Gastroesophageal sphincter (tissue), 4 donors: ENCODE results near the gene PCDHA11. TPM values are rescaled to one million over a fixed set of nuclear protein-coding genes. Genes with fewer than 3 reads are reported as not detected.
"Not testable (repeated sequence)": the region's sequence is repeated elsewhere in the genome, so short reads cannot be mapped to it uniquely, and the experiment has no call there.

ENCODE experiments used
- ATAC-seq: fragments of 150-250 bp; one replicate; pipeline ENCODE4 v1.9.1; 2016; ENCODE audit warnings: mild to moderate bottlenecking, moderate library complexity
- H3K27ac ChIP-seq, 4 donors: fragments of 200-600 bp; sonication (generic) in 3 of 4; 1 replicate in 3 of 4; 2 replicates in 1 of 4; pipeline ENCODE4 v1.5.1; 2016 to 2019
- H3K27me3 ChIP-seq: fragments of 200-600 bp; sonication (generic); one replicate; pipeline ENCODE4 v1.5.1; 2019
- H3K36me3 ChIP-seq, 2 donors: fragments of 200-600 bp; sonication (generic); one replicate each; pipeline ENCODE4 v1.5.1; 2019; ENCODE audit warnings: control low read depth in 1 of 2
- H3K4me1 ChIP-seq, 3 donors: fragments of 200-600 bp; sonication (generic); 1 replicate in 2 of 3; 2 replicates in 1 of 3; pipeline ENCODE4 v1.5.1; 2016 to 2019; ENCODE audit warnings: control low read depth in 2 of 3
- H3K4me3 ChIP-seq, 2 donors: fragments of 200-600 bp; sonication (generic); one replicate each; pipeline ENCODE4 v1.5.1; 2019; ENCODE audit warnings: mild to moderate bottlenecking in 1 of 2, moderate library complexity in 1 of 2
- H3K9me3 ChIP-seq, 3 donors: fragments of 200-600 bp; sonication (generic); one replicate each; pipeline ENCODE4 v1.5.1; 2017 to 2019; ENCODE audit warnings: control low read depth in 2 of 3
- EP300 ChIP-seq: sonication (generic); formaldehyde crosslinking; IDR thresholded peaks from one replicate; pipeline ENCODE4 v1.6.1; 2017; ENCODE audit warnings: antibody characterized with exemption, mild to moderate bottlenecking
- POLR2A ChIP-seq, 2 donors: fragments of 450-650 bp; IDR thresholded peaks; one replicate each; pipeline ENCODE4 v1.6.1; 2017; ENCODE audit warnings: antibody characterized with exemption in 2 of 2, mild to moderate bottlenecking in 2 of 2, moderate library complexity in 1 of 2
- POLR2AphosphoS5 ChIP-seq: sonication (generic); formaldehyde crosslinking; IDR thresholded peaks from one replicate; pipeline ENCODE4 v1.6.1; 2017; ENCODE audit warnings: antibody characterized with exemption
- WGBS, 2 donors: methylation state at CpG; one replicate each; pipeline ENCODE4 v1.1.5; 2018; ENCODE audit warnings: low coverage in 1 of 2; 5-methylcytosine and 5-hydroxymethylcytosine counted together
- total RNA-seq, 4 donors: library from RNA; depleted of rRNA; stranded (reverse); fragments of >200 nt; gene quantifications; one replicate each; pipeline ENCODE4 v1.1.0, GENCODE V29; 2016
- TF ChIP-seq, protein P1 (sequence below), 4 experiments: fragments of 200-600 bp in 2 of 4; fragments of 450-650 bp in 2 of 4; sonication (generic) in 1 of 4; IDR thresholded peaks; one replicate each; pipeline ENCODE4 v1.5.1; 2017 to 2019; ENCODE audit warnings: antibody characterized with exemption in 4 of 4, mild to moderate bottlenecking in 2 of 4, moderate library complexity in 2 of 4

Gene PCDHA11
- total RNA-seq, 4 donors from 2014 or later, result 0.13 to 1.9 (median 0.89) TPM

GRCh38 chr5:140835622-140836510, 32.9 kb upstream of the PCDHA11 start:
- H3K4me1 ChIP-seq, result no peaks in the 10 kb centered on the region
- no peak for ATAC-seq
- no peak for TF ChIP-seq POLR2AphosphoS5
- TF ChIP-seq, protein P1, sequence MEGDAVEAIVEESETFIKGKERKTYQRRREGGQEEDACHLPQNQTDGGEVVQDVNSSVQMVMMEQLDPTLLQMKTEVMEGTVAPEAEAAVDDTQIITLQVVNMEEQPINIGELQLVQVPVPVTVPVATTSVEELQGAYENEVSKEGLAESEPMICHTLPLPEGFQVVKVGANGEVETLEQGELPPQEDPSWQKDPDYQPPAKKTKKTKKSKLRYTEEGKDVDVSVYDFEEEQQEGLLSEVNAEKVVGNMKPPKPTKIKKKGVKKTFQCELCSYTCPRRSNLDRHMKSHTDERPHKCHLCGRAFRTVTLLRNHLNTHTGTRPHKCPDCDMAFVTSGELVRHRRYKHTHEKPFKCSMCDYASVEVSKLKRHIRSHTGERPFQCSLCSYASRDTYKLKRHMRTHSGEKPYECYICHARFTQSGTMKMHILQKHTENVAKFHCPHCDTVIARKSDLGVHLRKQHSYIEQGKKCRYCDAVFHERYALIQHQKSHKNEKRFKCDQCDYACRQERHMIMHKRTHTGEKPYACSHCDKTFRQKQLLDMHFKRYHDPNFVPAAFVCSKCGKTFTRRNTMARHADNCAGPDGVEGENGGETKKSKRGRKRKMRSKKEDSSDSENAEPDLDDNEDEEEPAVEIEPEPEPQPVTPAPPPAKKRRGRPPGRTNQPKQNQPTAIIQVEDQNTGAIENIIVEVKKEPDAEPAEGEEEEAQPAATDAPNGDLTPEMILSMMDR (IDR thresholded peaks at IDR 0.05), result no peak
- TF ChIP-seq EP300, result no peak
- TF ChIP-seq POLR2A (IDR thresholded peaks at IDR 0.05), result no peak
- 62% methylated on average over 10 of the region's 103 CpGs; no CpG with 5 or more reads in 1 of the 2 donors for WGBS, 2 donors
- H3K36me3 ChIP-seq, result no peaks in the 10 kb centered on the region
- no peak overlapping the region for H3K4me3 ChIP-seq
- H3K9me3 ChIP-seq, result peaks cover 0 to 50% (median 0%) of the 10 kb centered on the region in 3 donors
- peaks cover 81% of the 10 kb centered on the region for H3K27me3 ChIP-seq
- H3K27ac ChIP-seq, result no peak overlapping the region

GRCh38 chr5:140840978-140841962, 27.5 kb upstream of the PCDHA11 start, which contains the start of gene PCDHA8:
Gene PCDHA8 (plus strand): TSS chr5:140841187. CDS start chr5:140841322, 135 bp downstream.
- no peak within 1 kb of the TSS for H3K4me3 ChIP-seq
- WGBS, 2 donors, result 17 to 32% methylated on average over 11 to 19 of the region's 47 CpGs
- ATAC-seq, result no peak
- TF ChIP-seq POLR2AphosphoS5 (no peak), POLR2A (IDR thresholded peaks at IDR 0.05) (no peak), EP300 (no peak)
- TF ChIP-seq, protein P1 (IDR thresholded peaks at IDR 0.05), result no peak
- no peak within 1 kb of the TSS for H3K27ac ChIP-seq
- peaks cover 74% of the 10 kb centered on the region for H3K27me3 ChIP-seq
- no peaks in the 10 kb centered on the region for H3K4me1 ChIP-seq
- no peaks in the 10 kb centered on the region for H3K36me3 ChIP-seq
- peaks cover 0 to 51% (median 0%) of the 10 kb centered on the region in 3 donors for H3K9me3 ChIP-seq

- Histone ChIP-seq H3K4me3 (no peak overlapping the region), H3K27me3 (peaks cover 83% of the 10 kb centered on the region), H3K36me3 (no peaks in the 10 kb centered on the region), H3K9me3 (peaks cover 0 to 64% (median 0%) of the 10 kb centered on the region in 3 donors), H3K4me1 (no peaks in the 10 kb centered on the region), H3K27ac (no peak overlapping the region)
- 43 to 67% methylated on average over 1 of the region's 87 CpGs for WGBS, 2 donors
- TF ChIP-seq, protein P1 (IDR thresholded peaks at IDR 0.05), result no peak
- TF ChIP-seq EP300 (no peak), POLR2A (IDR thresholded peaks at IDR 0.05) (no peak), POLR2AphosphoS5 (no peak)
- ATAC-seq, result no peak
These were observed 25.7 kb upstream of the PCDHA11 start for GRCh38 chr5:140842798-140843733.

DNA sequence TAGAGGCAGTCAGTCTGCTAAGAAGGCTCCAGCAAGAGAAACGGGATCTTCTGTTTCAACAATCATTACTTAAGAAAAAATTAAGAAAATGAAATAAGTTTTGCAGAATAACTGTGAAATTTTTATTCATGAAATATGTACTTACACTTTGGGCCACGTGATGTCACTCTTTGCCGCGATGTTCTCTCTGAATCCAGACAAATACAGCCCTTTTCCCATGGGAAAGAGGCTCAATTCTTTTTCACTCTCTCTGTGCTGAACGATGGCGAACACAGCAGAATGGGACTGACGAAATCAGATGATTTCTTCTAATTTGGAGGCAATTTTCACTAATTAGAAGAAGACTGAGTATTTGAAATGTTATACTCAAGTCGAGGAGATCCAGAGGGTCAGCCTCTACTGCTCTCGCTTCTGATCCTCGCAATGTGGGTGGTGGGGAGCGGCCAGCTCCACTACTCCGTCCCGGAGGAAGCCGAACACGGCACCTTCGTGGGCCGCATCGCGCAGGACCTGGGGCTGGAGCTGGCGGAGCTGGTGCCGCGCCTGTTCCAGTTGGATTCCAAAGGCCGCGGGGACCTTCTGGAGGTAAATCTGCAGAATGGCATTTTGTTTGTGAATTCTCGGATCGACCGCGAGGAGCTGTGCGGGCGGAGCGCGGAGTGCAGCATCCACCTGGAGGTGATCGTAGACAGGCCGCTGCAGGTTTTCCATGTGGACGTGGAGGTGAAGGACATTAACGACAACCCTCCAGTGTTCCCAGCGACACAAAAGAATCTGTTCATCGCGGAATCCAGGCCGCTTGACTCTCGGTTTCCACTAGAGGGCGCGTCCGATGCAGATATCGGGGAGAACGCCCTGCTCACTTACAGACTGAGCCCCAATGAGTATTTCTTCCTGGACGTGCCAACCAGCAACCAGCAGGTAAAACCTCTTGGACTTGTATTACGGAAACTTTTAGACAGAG, 20.3 kb upstream of the PCDHA11 start, which contains the start of gene PCDHA9:
Gene PCDHA9, plus strand, starts transcription at position 244 of the 964 bp plus-strand sequence. Its CDS starts 114 bp downstream, at position 358.
- Histone ChIP-seq H3K9me3 (peaks cover 0 to 59% (median 0%) of the 10 kb centered on the region in 3 donors), H3K27me3 (peaks cover 76% of the 10 kb centered on the region)
- H3K4me1 ChIP-seq, H3K4me3 ChIP-seq, H3K27ac ChIP-seq, ATAC-seq, H3K36me3 ChIP-seq: not testable (repeated sequence)
- 15 to 24% methylated on average over 5 to 19 of the region's 48 CpGs for WGBS, 2 donors

GRCh38 chr5:140849831-140850634, 18.7 kb upstream of the PCDHA11 start:
- not testable (repeated sequence) for ATAC-seq, H3K4me3 ChIP-seq, H3K36me3 ChIP-seq, H3K27ac ChIP-seq, H3K4me1 ChIP-seq
- H3K27me3 ChIP-seq, result peaks cover 80% of the 10 kb centered on the region
- H3K9me3 ChIP-seq, result peaks cover 0 to 57% (median 0%) of the 10 kb centered on the region in 3 donors
- 35% methylated on average over 21 of the region's 101 CpGs; no CpG with 5 or more reads in 1 of the 2 donors for WGBS, 2 donors
